T-helper 17 cell (primary cell): Measurements from ENCODE around the gene ZP2. TPM values are rescaled to one million over a fixed set of nuclear protein-coding genes. Genes with fewer than 3 reads are reported as not detected.

ENCODE experiments used
- ATAC-seq: fragments of 150-1000 bp; cut with Tn5 transposase; 2 replicates; pipeline ENCODE4 v1.10.0; 2021; ENCODE audit warnings: mild to moderate bottlenecking, moderate library complexity
- DNase-seq, 3 donors: peaks; one replicate each; pipeline versions ENCODE4 v3.0.0 to v3.0.0-alpha.2; 2020 to 2021
- H3K9me3 ChIP-seq: one replicate; pipeline ENCODE4 v1.7.0; 2013; ENCODE audit warnings: low read length, mild to moderate bottlenecking; ENCODE audit not compliant: control insufficient read depth, poor library complexity, severe bottlenecking
- H3K27ac Mint-ChIP-seq: one replicate; pipeline ENCODE4 v1.8.0; 2022; ENCODE audit warnings: mild to moderate bottlenecking, moderate library complexity, mixed read lengths
- H3K27me3 Mint-ChIP-seq: one replicate; pipeline ENCODE4 v1.8.0; 2022; ENCODE audit warnings: mixed read lengths
- H3K36me3 Mint-ChIP-seq: one replicate; pipeline ENCODE4 v1.8.0; 2022; ENCODE audit warnings: low read depth, mixed read lengths
- H3K4me1 Mint-ChIP-seq: one replicate; pipeline ENCODE4 v1.8.0; 2022; ENCODE audit warnings: mild to moderate bottlenecking, mixed read lengths
- H3K4me3 Mint-ChIP-seq: one replicate; pipeline ENCODE4 v1.8.0; 2022; ENCODE audit warnings: mild to moderate bottlenecking, moderate library complexity, mixed read lengths
- total RNA-seq, 4 donors: library from RNA in 2 of 4; stranded (reverse) in 2 of 4; gene quantifications; one replicate each; pipeline ENCODE4 v1.2.3 and lab custom pipeline; 2022 to 2026

The ZP2 gene
- total RNA-seq, 2 donors from 2014 or later: not detected

- ATAC-seq (no peak), DNase-seq (no peak)
- no peaks in the 10 kb centered on the region for H3K9me3 ChIP-seq
- Mint-ChIP-seq H3K27me3 (peaks cover 77% of the 10 kb centered on the region), H3K4me3 (no peak overlapping the region), H3K36me3 (no peaks in the 10 kb centered on the region), H3K4me1 (peaks cover 3% of the 10 kb centered on the region), H3K27ac (no peak overlapping the region)
Measured at GRCh38 chr16:21228361-21228872, 17.0 kb upstream of the ZP2 start.

DNA sequence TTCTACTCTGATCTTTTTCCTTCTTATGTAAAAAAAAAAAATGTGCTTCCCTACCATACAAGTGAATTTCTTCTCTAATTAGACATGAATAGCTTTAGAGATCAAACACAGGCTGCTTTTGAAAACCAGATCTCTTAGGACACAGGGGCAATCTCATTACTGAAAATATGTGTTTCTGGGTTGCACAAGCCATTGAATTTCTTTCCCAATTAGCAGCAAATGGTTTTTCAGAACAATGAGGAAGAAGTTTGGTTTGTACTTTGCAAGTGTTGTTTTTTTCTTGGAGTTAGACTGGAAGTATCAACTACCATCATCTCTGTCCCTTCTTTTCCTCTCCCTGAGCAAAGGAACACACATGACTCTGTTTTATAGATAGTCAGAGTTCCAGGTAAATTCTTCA, 16.5 kb upstream of the ZP2 start:
- no peak for DNase-seq
- H3K27me3 Mint-ChIP-seq: peaks cover 75% of the 10 kb centered on the region
- peaks cover 1% of the 10 kb centered on the region for H3K36me3 Mint-ChIP-seq
- no peak overlapping the region for H3K4me3 Mint-ChIP-seq
- H3K27ac Mint-ChIP-seq: no peak overlapping the region
- ATAC-seq: no peak
- peaks cover 5% of the 10 kb centered on the region for H3K4me1 Mint-ChIP-seq
- no peaks in the 10 kb centered on the region for H3K9me3 ChIP-seq

DNA sequence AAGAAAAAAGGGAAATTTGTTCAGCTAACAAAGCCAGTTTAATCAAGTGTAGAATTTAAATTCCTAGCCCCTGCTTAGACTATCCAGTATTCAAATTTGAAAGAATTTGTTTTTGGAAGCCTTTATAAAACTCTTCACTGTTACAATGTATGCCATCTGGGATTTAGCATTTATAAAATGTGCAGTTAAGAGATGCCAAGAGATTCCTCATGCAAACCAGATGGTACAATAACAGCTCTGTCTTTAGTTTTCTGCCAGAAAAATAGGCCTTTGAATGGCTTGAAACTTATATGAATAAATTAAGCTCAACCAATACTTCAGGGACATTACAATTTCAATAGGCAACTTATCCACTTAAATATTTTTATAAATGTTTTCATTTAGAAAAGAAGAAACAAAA, 15.4 kb upstream of the ZP2 start:
- peaks cover 7% of the 10 kb centered on the region for H3K4me1 Mint-ChIP-seq
- H3K27me3 Mint-ChIP-seq: peaks cover 71% of the 10 kb centered on the region
- H3K9me3 ChIP-seq: no peaks in the 10 kb centered on the region
- peaks cover 3% of the 10 kb centered on the region for H3K36me3 Mint-ChIP-seq
- no peak overlapping the region for H3K27ac Mint-ChIP-seq
- ATAC-seq: no peak
- DNase-seq: no peak
- H3K4me3 Mint-ChIP-seq: no peak overlapping the region

DNA sequence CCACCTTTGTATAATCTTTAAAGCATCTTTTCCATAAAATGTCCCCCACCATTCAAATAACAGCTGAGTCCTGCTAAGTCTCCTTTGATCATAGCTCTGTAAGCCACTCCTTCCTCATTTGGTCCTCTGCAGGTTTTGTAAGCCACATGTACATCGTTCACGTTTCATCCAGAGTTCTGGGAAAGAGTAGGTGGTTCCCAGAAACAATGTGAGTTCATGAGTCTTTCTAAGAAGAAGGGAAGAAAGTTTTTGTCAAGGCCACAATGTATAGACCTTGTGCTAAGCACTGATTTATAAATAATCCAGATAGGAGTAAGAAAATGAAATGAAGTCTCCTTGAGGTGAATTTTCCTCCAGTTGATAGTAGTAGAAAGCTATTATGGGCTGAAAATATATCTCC, 13.4 kb upstream of the ZP2 start:
- peaks cover 7% of the 10 kb centered on the region for H3K36me3 Mint-ChIP-seq
- DNase-seq (no peak), ATAC-seq (no peak)
- H3K4me3 Mint-ChIP-seq: no peak overlapping the region
- H3K4me1 Mint-ChIP-seq: peaks cover 9% of the 10 kb centered on the region
- H3K9me3 ChIP-seq: no peaks in the 10 kb centered on the region
- H3K27ac Mint-ChIP-seq: no peak overlapping the region
- peaks cover 72% of the 10 kb centered on the region for H3K27me3 Mint-ChIP-seq

GRCh38 chr16:21223787-21224186, 12.4 kb upstream of the ZP2 start:
- H3K9me3 ChIP-seq: no peaks in the 10 kb centered on the region
- DNase-seq (no peak), ATAC-seq (no peak)
- Mint-ChIP-seq H3K27ac (no peak overlapping the region), H3K36me3 (peaks cover 7% of the 10 kb centered on the region), H3K4me3 (no peak overlapping the region), H3K27me3 (peaks cover 62% of the 10 kb centered on the region), H3K4me1 (peaks cover 9% of the 10 kb centered on the region)

DNA sequence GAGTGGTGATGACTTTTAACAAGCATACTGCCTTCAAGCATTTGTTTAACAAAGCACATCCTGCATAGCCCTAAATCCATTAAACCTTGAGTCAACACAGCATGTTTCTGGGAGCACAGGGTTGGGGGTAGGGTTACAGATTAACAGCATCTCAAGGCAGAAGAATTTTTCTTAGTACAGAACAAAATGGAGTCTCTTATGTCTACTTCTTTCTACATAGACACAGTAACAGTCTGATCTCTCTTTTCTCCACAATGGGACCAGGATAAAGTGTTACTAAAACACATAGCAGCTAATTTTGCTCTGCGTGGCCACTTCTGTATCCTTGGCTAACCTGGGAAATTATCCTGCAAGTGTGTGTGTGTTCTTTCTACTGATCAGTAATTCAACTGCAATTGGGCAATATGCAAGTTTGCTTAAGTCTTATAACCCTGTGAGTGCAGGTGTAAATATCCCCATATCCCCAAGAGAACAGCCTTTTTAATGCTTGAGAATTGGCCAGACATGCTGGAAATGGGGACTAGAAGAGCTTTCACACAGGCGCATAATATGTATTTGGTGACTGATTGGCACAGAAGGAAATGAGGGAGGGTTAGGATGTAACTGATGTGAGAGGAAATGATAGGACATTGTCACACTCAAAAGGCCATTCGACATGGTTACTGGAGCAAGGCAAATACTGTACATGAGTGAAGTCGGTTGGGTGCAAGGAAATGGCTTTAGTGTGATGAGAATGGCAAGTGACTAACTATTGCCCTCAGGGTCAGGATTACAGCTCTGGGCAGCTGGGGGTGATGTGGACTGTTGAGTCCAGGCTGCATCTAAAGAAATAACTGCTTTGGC, 11.3 kb upstream of the ZP2 start:
- H3K27ac Mint-ChIP-seq: no peak overlapping the region

DNA sequence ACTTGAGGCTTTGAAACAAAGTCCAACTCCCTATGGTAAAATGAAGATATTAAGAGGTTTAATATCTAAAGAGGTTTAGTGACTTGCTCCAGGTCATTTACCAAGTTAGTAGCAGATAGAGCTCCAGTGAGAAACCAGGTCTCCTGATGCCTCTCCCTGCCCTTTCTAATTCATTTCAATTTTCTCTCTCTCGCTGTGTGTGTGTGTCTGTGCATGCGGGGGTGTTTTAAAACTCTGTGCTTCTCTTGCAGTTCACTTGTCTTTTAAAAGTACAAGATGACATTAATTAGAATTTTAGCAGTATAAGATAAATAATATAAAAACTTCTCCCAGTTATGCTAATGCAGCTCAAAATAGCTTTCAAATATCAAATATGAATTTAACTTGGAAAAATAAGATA, 8.2 kb upstream of the ZP2 start:
- no peak overlapping the region for H3K4me3 Mint-ChIP-seq
- DNase-seq (no peak), ATAC-seq (no peak)
- peaks cover 58% of the 10 kb centered on the region for H3K27me3 Mint-ChIP-seq
- H3K27ac Mint-ChIP-seq: no peak overlapping the region
- H3K36me3 Mint-ChIP-seq: peaks cover 7% of the 10 kb centered on the region
- H3K4me1 Mint-ChIP-seq: peaks cover 6% of the 10 kb centered on the region
- H3K9me3 ChIP-seq: no peaks in the 10 kb centered on the region

More for the DNA sequence above, 11.3 kb upstream of the ZP2 start:
- ATAC-seq (no peak), DNase-seq (no peak)
- Mint-ChIP-seq H3K27me3 (peaks cover 57% of the 10 kb centered on the region), H3K4me3 (no peak overlapping the region), H3K4me1 (peaks cover 9% of the 10 kb centered on the region), H3K36me3 (peaks cover 7% of the 10 kb centered on the region)
- H3K9me3 ChIP-seq: no peaks in the 10 kb centered on the region

DNA sequence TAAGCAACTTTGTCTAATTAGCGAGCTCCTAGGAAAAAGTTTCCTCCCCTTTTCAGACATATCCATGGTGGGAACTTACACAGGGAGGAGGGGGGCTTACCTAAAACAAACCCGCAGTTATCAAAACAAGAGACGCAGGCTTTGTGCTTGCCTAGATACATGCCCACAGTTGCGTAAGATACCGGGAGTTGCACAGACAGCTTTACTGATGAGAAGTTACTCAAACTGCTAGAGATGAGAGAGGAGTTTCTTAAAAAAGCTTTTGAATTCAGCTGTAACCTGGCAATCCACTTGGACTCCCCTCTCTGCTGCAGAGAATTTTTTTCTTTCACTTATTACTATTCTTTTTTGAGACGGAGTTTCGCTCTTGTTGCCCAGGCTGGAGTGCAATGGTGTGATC, 6.8 kb upstream of the ZP2 start:
- H3K4me1 Mint-ChIP-seq: peaks cover 6% of the 10 kb centered on the region
- H3K4me3 Mint-ChIP-seq: no peak overlapping the region
- H3K27ac Mint-ChIP-seq: no peak overlapping the region
- DNase-seq (no peak), ATAC-seq (no peak)
- peaks cover 7% of the 10 kb centered on the region for H3K36me3 Mint-ChIP-seq
- no peaks in the 10 kb centered on the region for H3K9me3 ChIP-seq
- H3K27me3 Mint-ChIP-seq: peaks cover 56% of the 10 kb centered on the region

DNA sequence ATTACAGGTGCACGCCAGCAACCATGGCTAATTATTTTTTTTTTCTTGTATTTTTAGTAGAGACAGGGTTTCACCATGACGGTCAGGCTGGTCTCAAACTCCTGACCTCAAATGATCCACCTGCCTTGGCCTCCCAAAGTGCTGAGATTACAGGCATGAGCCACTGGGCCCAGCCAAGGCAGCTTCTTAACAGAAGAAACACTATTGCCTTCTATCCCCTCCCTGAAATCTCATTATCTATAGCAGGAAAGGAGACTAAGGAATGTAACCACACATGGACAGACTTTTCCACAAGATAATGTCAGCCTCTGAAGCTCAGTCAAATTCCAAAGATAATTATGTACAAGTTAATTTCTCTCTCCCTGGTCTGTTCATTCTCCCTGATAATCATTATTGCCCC, 5.7 kb upstream of the ZP2 start:
- Mint-ChIP-seq H3K4me1 (peaks cover 3% of the 10 kb centered on the region), H3K4me3 (no peak overlapping the region), H3K27me3 (peaks cover 51% of the 10 kb centered on the region), H3K27ac (no peak overlapping the region), H3K36me3 (peaks cover 4% of the 10 kb centered on the region)
- no peak for DNase-seq
- ATAC-seq: no peak
- H3K9me3 ChIP-seq: no peaks in the 10 kb centered on the region

- Mint-ChIP-seq H3K27ac (no peak overlapping the region), H3K4me3 (no peak overlapping the region), H3K4me1 (no peaks in the 10 kb centered on the region), H3K27me3 (peaks cover 56% of the 10 kb centered on the region), H3K36me3 (peaks cover 3% of the 10 kb centered on the region)
- no peak for DNase-seq
- no peaks in the 10 kb centered on the region for H3K9me3 ChIP-seq
- ATAC-seq: no peak
Measured at GRCh38 chr16:21214086-21214485, 2.7 kb upstream of the ZP2 start.

- H3K4me1 Mint-ChIP-seq: no peaks in the 10 kb centered on the region
- no peak overlapping the region for H3K4me3 Mint-ChIP-seq
- H3K27me3 Mint-ChIP-seq: peaks cover 57% of the 10 kb centered on the region
- no peaks in the 10 kb centered on the region for H3K9me3 ChIP-seq
- no peak for ATAC-seq
- H3K27ac Mint-ChIP-seq: no peak overlapping the region
- no peak for DNase-seq
- H3K36me3 Mint-ChIP-seq: peaks cover 3% of the 10 kb centered on the region
Measured at GRCh38 chr16:21208446-21209230, 2.7 kb downstream of the ZP2 start.

GRCh38 chr16:21206550-21206949, 4.8 kb downstream of the ZP2 start:
- DNase-seq (no peak), ATAC-seq (no peak)
- Mint-ChIP-seq H3K4me1 (no peaks in the 10 kb centered on the region), H3K27ac (no peak overlapping the region), H3K27me3 (peaks cover 54% of the 10 kb centered on the region), H3K4me3 (no peak overlapping the region), H3K36me3 (peaks cover 3% of the 10 kb centered on the region)
- no peaks in the 10 kb centered on the region for H3K9me3 ChIP-seq

GRCh38 chr16:21205303-21205702, 6.1 kb downstream of the ZP2 start:
- ATAC-seq: no peak
- peaks cover 57% of the 10 kb centered on the region for H3K27me3 Mint-ChIP-seq

More at GRCh38 chr16:21205303-21205702, 6.1 kb downstream of the ZP2 start:
- H3K4me1 Mint-ChIP-seq: no peaks in the 10 kb centered on the region
- no peak for DNase-seq
- H3K36me3 Mint-ChIP-seq: peaks cover 3% of the 10 kb centered on the region
- H3K27ac Mint-ChIP-seq: no peak overlapping the region
- H3K9me3 ChIP-seq: no peaks in the 10 kb centered on the region
- H3K4me3 Mint-ChIP-seq: no peak overlapping the region
